ENCODE results near the gene CCDC74A.

The CCDC74A gene

GRCh38 chr2:131577812-131578211, 50.1 kb downstream of the CCDC74A start:
- Histone ChIP-seq H3K9me3 (ENCODE audit: low read length) (no peaks in the 10 kb centered on the region), H3K36me3 (ENCODE audit: insufficient read depth, low read length) (no peaks in the 10 kb centered on the region), H3K27ac (ENCODE audit: low read depth, low read length, poor library complexity, severe bottlenecking) (peak overlapping the region; percentile 74), H4K20me1 (ENCODE audit: insufficient read depth, low read length) (no peaks in the 10 kb centered on the region), H3K4me2 (ENCODE audit: low read length) (peak overlapping the region; percentile 34; the same call in 1 of the 2 replicates), H3K4me3 (ENCODE audit: low read depth, low read length, poor library complexity, severe bottlenecking) (no peak overlapping the region), H2AFZ (ENCODE audit: low read length) (no peak overlapping the region), H3K4me1 (ENCODE audit: insufficient read depth, low read length, severe bottlenecking) (peaks cover 63% of the 10 kb centered on the region), H3K27me3 (ENCODE audit: insufficient read depth, low read length) (no peaks in the 10 kb centered on the region), H3K9ac (ENCODE audit: low read length) (peak overlapping the region; percentile 7; the same call in 1 of the 2 replicates), H3F3A (ENCODE audit: insufficient read depth, low read length) (no peaks in the 10 kb centered on the region), H3K79me2 (ENCODE audit: insufficient read depth, low read length) (no peaks in the 10 kb centered on the region), H3K9me2 (ENCODE audit: low read depth, low read length) (no peaks in the 10 kb centered on the region)
- TF ChIP-seq CTCF (IDR thresholded peaks at IDR 0.05; ENCODE audit: low read length) (no peak), EZH2 (IDR thresholded peaks at IDR 0.05; ENCODE audit: borderline replicate concordance, low read length) (no peak)

- no peaks in the 10 kb centered on the region for H4K20me1 ChIP-seq (ENCODE audit: insufficient read depth, low read length)
- no peak overlapping the region for H2AFZ ChIP-seq (ENCODE audit: low read length)
- no peak overlapping the region for H3K4me3 ChIP-seq (ENCODE audit: low read depth, low read length, poor library complexity, severe bottlenecking)
- peak; percentile 11; the same call in 1 of the 2 replicates for TF ChIP-seq CTCF (IDR thresholded peaks at IDR 0.05; ENCODE audit: low read length)
- no peak for TF ChIP-seq EZH2 (IDR thresholded peaks at IDR 0.05; ENCODE audit: borderline replicate concordance, low read length)
- H3K9me2 ChIP-seq (ENCODE audit: low read depth, low read length): no peaks in the 10 kb centered on the region
- H3K79me2 ChIP-seq (ENCODE audit: insufficient read depth, low read length): no peaks in the 10 kb centered on the region
- peaks cover 86% of the 10 kb centered on the region for H3K4me1 ChIP-seq (ENCODE audit: insufficient read depth, low read length, severe bottlenecking)
- H3K36me3 ChIP-seq (ENCODE audit: insufficient read depth, low read length): no peaks in the 10 kb centered on the region
- H3K27ac ChIP-seq (ENCODE audit: low read depth, low read length, poor library complexity, severe bottlenecking): peak overlapping the region; percentile 52
- H3K27me3 ChIP-seq (ENCODE audit: insufficient read depth, low read length): no peaks in the 10 kb centered on the region
- no peak overlapping the region for H3K9ac ChIP-seq (ENCODE audit: low read length)
- H3F3A ChIP-seq (ENCODE audit: insufficient read depth, low read length): no peaks in the 10 kb centered on the region
- H3K4me2 ChIP-seq (ENCODE audit: low read length): no peak overlapping the region
- no peaks in the 10 kb centered on the region for H3K9me3 ChIP-seq (ENCODE audit: low read length)
Measured at GRCh38 chr2:131580187-131580586, 52.5 kb downstream of the CCDC74A start.
